ENCODE measurements around the gene JUN. TPM values are rescaled to one million over a fixed set of nuclear protein-coding genes. Genes with fewer than 3 reads are reported as not detected.
A peak's percentile ranks its signal among the peaks of the same experiment; 100 is the strongest.

The JUN gene
- total and polyA plus RNA-seq, 2 donors (not counting 3 experiments of a cell fraction or from before 2014, with no cell fraction given), result 88.3 to 89.3 TPM

DNA sequence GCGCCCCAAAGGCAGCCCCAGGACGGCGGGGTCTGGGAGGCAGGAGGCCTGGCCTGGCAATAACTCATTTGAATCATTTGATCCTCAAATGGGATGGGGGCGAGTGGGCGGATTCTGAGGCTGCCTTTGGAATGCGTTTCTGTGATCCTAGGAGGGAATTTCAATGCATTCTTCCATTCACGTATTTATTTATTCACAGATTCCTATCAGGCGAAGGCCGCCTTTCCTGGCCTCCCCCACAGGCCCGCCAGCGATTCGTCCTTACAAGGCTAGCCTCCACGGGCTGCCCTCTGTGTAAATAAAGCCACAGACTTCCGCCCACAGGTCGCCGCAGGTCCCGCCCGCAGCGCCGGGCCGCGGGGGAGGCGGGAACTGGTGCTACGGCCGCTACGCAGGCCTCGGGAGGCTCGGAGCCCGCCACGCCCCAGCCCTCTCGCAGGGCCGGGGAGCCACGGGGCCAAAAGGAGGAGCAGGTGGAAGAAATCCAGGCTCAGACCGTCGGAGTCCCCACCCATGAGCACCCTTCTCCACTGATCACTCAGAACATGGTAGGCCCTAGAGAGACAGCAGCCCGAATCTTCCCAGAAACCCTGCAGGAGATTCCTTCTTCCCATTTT is 31.3 kb upstream of the JUN start:
- peak overlapping the region; percentile 95 for H3K9ac ChIP-seq (replicated peaks; ENCODE audit: extremely low read depth, insufficient read depth, low read length)
- peak; percentile 96 for DNase-seq (ENCODE audit: low read depth, low spot score)
- no peaks in the 10 kb centered on the region for H3K36me3 ChIP-seq (ENCODE audit: control insufficient read depth in 2 of 2, extremely low read depth in 1 of 2, insufficient read depth in 2 of 2, low read length in 2 of 2)
- H2AFZ ChIP-seq (ENCODE audit: low read depth, low read length), result peak overlapping the region; percentile 55
- H3K27ac ChIP-seq (ENCODE audit: insufficient read depth, low read depth, low read length), result peak overlapping the region; percentile 100
- no peaks in the 10 kb centered on the region for H3K79me2 ChIP-seq (ENCODE audit: control insufficient read depth, insufficient read depth, low read length)
- intact Hi-C loops (cut with micrococcal nuclease) (loop anchor here (1.0 to 5.0 kb wide), 11 partner anchors 31 to 928 kb away; partner anchors contain the start of gene JUN), dilution Hi-C loops (cut with MboI; ENCODE audit: extremely low pct_ligation_motif_present, low sequenced_read_pairs) (no loop called here)
- BruUV-seq (replicated peaks), result no TSS peak
- ChIA-PET POLR2A (interaction anchor here (1.2 to 1.9 kb wide), 4 partner anchors 31 to 247 kb away, joined by 3 to 20 read pairs (median 5); partner anchors contain the start of gene JUN), CTCF (interaction anchor here (0.8 to 2.0 kb wide), 3 partner anchors 27 to 336 kb away, joined by 3 to 11 read pairs (median 5); no protein-coding TSS in a partner anchor)
- peaks cover 72% of the 10 kb centered on the region for H3K4me1 ChIP-seq (ENCODE audit: control insufficient read depth, extremely low read depth, insufficient read depth, low read length)
- FAIRE-seq, result peak; percentile 85
- peak overlapping the region; percentile 88 for H3K4me2 ChIP-seq (ENCODE audit: insufficient read depth, low read length)
- H3K9me3 ChIP-seq (replicated peaks; ENCODE audit: control insufficient read depth, insufficient read depth, low read length), result no peaks in the 10 kb centered on the region
- no peaks in the 10 kb centered on the region for H3K27me3 ChIP-seq (ENCODE audit: control insufficient read depth in 2 of 2, insufficient read depth in 2 of 2, low read length in 2 of 2)
- H3K9me1 ChIP-seq (replicated peaks; ENCODE audit: control insufficient read depth, extremely low read depth, insufficient read depth, low read length), result no peaks in the 10 kb centered on the region
- no peaks in the 10 kb centered on the region for H4K20me1 ChIP-seq (replicated peaks; ENCODE audit: control insufficient read depth, extremely low read depth, insufficient read depth, low read length)
- H3K4me3 ChIP-seq (replicated peaks in 1 of 3; ENCODE audit: insufficient read depth in 1 of 3, low read depth in 1 of 3, low read length in 3 of 3), result peak overlapping the region in 2 of 3 experiments; percentile 12 to 68
- peak; percentile 27 for TF ChIP-seq FOS (IDR thresholded peaks at IDR 0.05; ENCODE audit: borderline replicate concordance, insufficient read depth, low read length)
- TF ChIP-seq MYC (IDR thresholded peaks at IDR 0.05; ENCODE audit: low read depth, low read length), result no peak
- TF ChIP-seq MAX (IDR thresholded peaks at IDR 0.05; ENCODE audit: insufficient read depth, insufficient read length), result peak; percentile 4
- TF ChIP-seq GATA2 (IDR thresholded peaks at IDR 0.05; ENCODE audit: insufficient read depth, insufficient read length, low read depth, low read length), result peak; percentile 99

All from endothelial cell of umbilical vein (primary cell).